WTC11 (cell line): ENCODE data around the gene KIF24. TPM values are rescaled to one million over a fixed set of nuclear protein-coding genes. Genes with fewer than 3 reads are reported as not detected.
"Not testable (repeated sequence)": the region's sequence is repeated elsewhere in the genome, so short reads cannot be mapped to it uniquely, and the experiment has no call there.

Experiments used
- ATAC-seq: fragments of 200-7000 bp; cut with Tn5 transposase; 2 replicates; pipeline ENCODE4 v1.10.0; 2021; ENCODE audit warnings: mild to moderate bottlenecking, moderate library complexity
- CTCF ChIA-PET: fragments of 300-600 bp; sonication (Branson Sonifier 250); formaldehyde crosslinking; loops from one replicate; lab custom pipeline; 2021; ENCODE audit warnings: antibody characterized with exemption; lab: Charles Lee
- POLR2A ChIA-PET: fragments of 350-600 bp; sonication (Branson Sonifier 250); formaldehyde crosslinking; loops from one replicate; lab custom pipeline; 2021; ENCODE audit warnings: antibody characterized with exemption; lab: Charles Lee
- DNase-seq: peaks from one replicate; pipeline ENCODE4 v3.0.0; 2021; ENCODE audit warnings: low spot score
- H3K27ac Mint-ChIP-seq: 2 replicates; pipeline ENCODE4 v1.8.0; 2021; ENCODE audit warnings: mixed read lengths
- H3K27me3 Mint-ChIP-seq: 2 replicates; pipeline ENCODE4 v1.8.0; 2021; ENCODE audit warnings: low read depth, mild to moderate bottlenecking, moderate library complexity, mixed read lengths
- H3K36me3 Mint-ChIP-seq: 2 replicates; pipeline ENCODE4 v1.8.0; 2021; ENCODE audit warnings: mixed read lengths
- H3K4me1 Mint-ChIP-seq: 2 replicates; pipeline ENCODE4 v1.8.0; 2022; ENCODE audit warnings: mixed read lengths
- H3K4me3 Mint-ChIP-seq: 2 replicates; pipeline ENCODE4 v1.8.0; 2021; ENCODE audit warnings: mild to moderate bottlenecking, moderate library complexity, mixed read lengths
- H3K9me3 Mint-ChIP-seq: 2 replicates; pipeline ENCODE4 v1.8.0; 2021; ENCODE audit warnings: mixed read lengths
- ATF6 ChIP-seq: sonication (generic); formaldehyde crosslinking; IDR thresholded peaks from 2 replicates; pipeline ENCODE4 v1.8.1; 2023; ENCODE audit warnings: mild to moderate bottlenecking, missing genetic modification reagents
- ELF4 ChIP-seq: sonication (generic); formaldehyde crosslinking; IDR thresholded peaks from 2 replicates; pipeline ENCODE4 v1.8.1; 2022; ENCODE audit warnings: low read depth, mild to moderate bottlenecking, moderate library complexity, missing genetic modification reagents
- IRF2 ChIP-seq: sonication (generic); formaldehyde crosslinking; IDR thresholded peaks from 2 replicates; pipeline ENCODE4 v1.8.0; 2022; ENCODE audit warnings: low read depth, missing genetic modification reagents, borderline replicate concordance
- JUN ChIP-seq: sonication (generic); formaldehyde crosslinking; IDR thresholded peaks from 2 replicates; pipeline ENCODE4 v1.8.0; 2023; ENCODE audit warnings: mild to moderate bottlenecking, missing genetic modification reagents
- NR1H2 ChIP-seq: sonication (generic); formaldehyde crosslinking; IDR thresholded peaks from 2 replicates; pipeline ENCODE4 v1.9.0; 2021; ENCODE audit warnings: mild to moderate bottlenecking, moderate library complexity, missing genetic modification reagents
- NR3C1 ChIP-seq: sonication (generic); formaldehyde crosslinking; conservative IDR thresholded peaks from 2 replicates; pipeline ENCODE4 v1.8.1; 2023; ENCODE audit warnings: low read depth, mild to moderate bottlenecking, missing genetic modification reagents
- TEAD4 ChIP-seq: sonication (generic); formaldehyde crosslinking; IDR thresholded peaks from 2 replicates; pipeline ENCODE4 v1.8.0; 2022; ENCODE audit warnings: mild to moderate bottlenecking, missing genetic modification reagents
- ZNF232 ChIP-seq: sonication (generic); formaldehyde crosslinking; IDR thresholded peaks from 2 replicates; pipeline ENCODE4 v1.8.0; 2022; ENCODE audit warnings: mild to moderate bottlenecking, missing genetic modification reagents
- ZNF281 ChIP-seq: sonication (generic); formaldehyde crosslinking; IDR thresholded peaks from 2 replicates; pipeline ENCODE4 v1.8.0; 2023; ENCODE audit warnings: mild to moderate bottlenecking, missing genetic modification reagents
- ZNF396 ChIP-seq: fragments of 250-450 bp; sonication (Bioruptor Pico); IDR thresholded peaks from 2 replicates; pipeline ENCODE4 v1.8.0; 2021; ENCODE audit warnings: mild to moderate bottlenecking, moderate library complexity, borderline replicate concordance
- ZNF423 ChIP-seq: fragments of 250-450 bp; sonication (Bioruptor Pico); IDR thresholded peaks from 2 replicates; pipeline ENCODE4 v2.1.2; 2022; ENCODE audit warnings: mild to moderate bottlenecking, moderate library complexity
- ZNF532 ChIP-seq: fragments of 250-450 bp; sonication (Bioruptor Pico); IDR thresholded peaks from 2 replicates; pipeline ENCODE4 v1.9.0; 2021; ENCODE audit warnings: mild to moderate bottlenecking, borderline replicate concordance
- ZNF671 ChIP-seq: fragments of 250-450 bp; sonication (Bioruptor Pico); IDR thresholded peaks from 2 replicates; pipeline ENCODE4 v1.8.0; 2021; ENCODE audit warnings: mild to moderate bottlenecking
- ZSCAN18 ChIP-seq: fragments of 250-450 bp; sonication (Bioruptor Pico); IDR thresholded peaks from 2 replicates; pipeline ENCODE4 v2.1.2; 2022; ENCODE audit warnings: mild to moderate bottlenecking, moderate library complexity
- total RNA-seq: library from RNA; stranded (reverse); gene quantifications from 3 replicates; pipeline ENCODE4 v1.2.3, GENCODE V29; 2021

Gene KIF24
- total RNA-seq, 1 experiment from 2014 or later, result 4.5 TPM

GRCh38 chr9:34310215-34310614 is 18.9 kb downstream of the KIF24 start (continued):
- TF ChIP-seq ATF6 (CRISPR knock-in tag) (no peak), JUN (CRISPR knock-in tag) (no peak), ZNF532 (no peak), ZNF423 (no peak), ELF4 (no peak), NR3C1 (CRISPR knock-in tag) (no peak), TEAD4 (no peak), ZNF232 (CRISPR knock-in tag) (no peak)

GRCh38 chr9:34308316-34308715 is 20.8 kb downstream of the KIF24 start:
- POLR2A ChIA-PET, DNase-seq, H3K4me3 Mint-ChIP-seq, H3K4me1 Mint-ChIP-seq, ATAC-seq, H3K27ac Mint-ChIP-seq, H3K36me3 Mint-ChIP-seq, H3K27me3 Mint-ChIP-seq, H3K9me3 Mint-ChIP-seq: not testable (repeated sequence)
- CTCF ChIA-PET, result interaction anchor here (0.7 kb wide), 2 partner anchors 285 to 295 kb away, joined by 3 to 4 read pairs; no protein-coding TSS in a partner anchor

GRCh38 chr9:34301064-34301463 is 28.0 kb downstream of the KIF24 start:
- H3K27me3 Mint-ChIP-seq, H3K36me3 Mint-ChIP-seq, H3K4me3 Mint-ChIP-seq, DNase-seq, H3K4me1 Mint-ChIP-seq, H3K9me3 Mint-ChIP-seq, ATAC-seq, H3K27ac Mint-ChIP-seq: not testable (repeated sequence)
- CTCF ChIA-PET, result interaction anchor here (0.7 kb wide), 1 partner anchor 921 kb away, joined by 4 read pairs; no protein-coding TSS in a partner anchor
- POLR2A ChIA-PET, result interaction anchor here (0.7 kb wide), 1 partner anchor 20 kb away, joined by 3 read pairs; no protein-coding TSS in a partner anchor

GRCh38 chr9:34292552-34292951 is 36.5 kb downstream of the KIF24 start:
- no peaks in the 10 kb centered on the region for H3K36me3 Mint-ChIP-seq
- ChIA-PET POLR2A (no interaction called here), CTCF (interaction anchor here (1.8 kb wide), 1 partner anchor 40 kb away, joined by 6 read pairs; no protein-coding TSS in a partner anchor)
- H3K9me3 Mint-ChIP-seq, result 0 out of 2 replicates have a peak, but pooled peaks cover 8% of the 10 kb centered on the region
- H3K27me3 Mint-ChIP-seq, result no peaks in the 10 kb centered on the region
- no peak overlapping the region for H3K27ac Mint-ChIP-seq
- ATAC-seq, result no peak
- H3K4me3 Mint-ChIP-seq, result no peak overlapping the region
- TF ChIP-seq NR1H2 (CRISPR knock-in tag) (no peak), ZNF396 (CRISPR knock-in tag) (no peak), ZNF671 (no peak), IRF2 (CRISPR knock-in tag) (no peak), ZNF281 (CRISPR knock-in tag) (no peak), ZSCAN18 (no peak)
- no peaks in the 10 kb centered on the region for H3K4me1 Mint-ChIP-seq
- no peak for DNase-seq
